Measurements from ENCODE around the gene ALOX12B.
A peak's percentile ranks its signal among the peaks of the same experiment; 100 is the strongest.
"Not testable (repeated sequence)": the region's sequence is repeated elsewhere in the genome, so short reads cannot be mapped to it uniquely, and the experiment has no call there.

Gene ALOX12B

GRCh38 chr17:8081876-8082275 lies 5.6 kb downstream of the ALOX12B start:
- no peak for DNase-seq

GRCh38 chr17:8080799-8081219 lies 6.7 kb downstream of the ALOX12B start:
- no peak for DNase-seq

GRCh38 chr17:8080208-8080798 lies 7.2 kb downstream of the ALOX12B start:
- DNase-seq, result no peak

GRCh38 chr17:8079291-8080207 lies 8.0 kb downstream of the ALOX12B start:
- DNase-seq, result peak; percentile 36 to 83 (median 81)

GRCh38 chr17:8077939-8078338 lies 9.6 kb downstream of the ALOX12B start:
- not testable (repeated sequence) for DNase-seq

GRCh38 chr17:8076502-8077266 lies 10.8 kb downstream of the ALOX12B start:
- no peak for DNase-seq

- no peak for DNase-seq
Observed at GRCh38 chr17:8075574-8076342, 11.8 kb downstream of the ALOX12B start.

- no peak for DNase-seq
Observed at GRCh38 chr17:8075081-8075480, 12.4 kb downstream of the ALOX12B start.

- no peak for DNase-seq
Observed at GRCh38 chr17:8074554-8074953, 13.0 kb downstream of the ALOX12B start.

- DNase-seq, result peak; percentile 16 to 64 (median 39)
Observed at GRCh38 chr17:8073627-8074484, 13.7 kb downstream of the ALOX12B start.

- DNase-seq, result peak in 2 of 3 experiments; percentile 35 to 47
Observed at GRCh38 chr17:8072729-8073461, 14.6 kb downstream of the ALOX12B start.

- DNase-seq, result peak in 2 of 3 experiments; percentile 35 to 47
Observed at GRCh38 chr17:8072341-8072728, 15.2 kb downstream of the ALOX12B start.

- DNase-seq, result no peak
Observed at GRCh38 chr17:8071496-8071895, 16.0 kb downstream of the ALOX12B start.

- DNase-seq, result no peak
Observed at GRCh38 chr17:8069587-8069860, 18.0 kb downstream of the ALOX12B start.

- no peak for DNase-seq
Observed at GRCh38 chr17:8068736-8069586, 18.6 kb downstream of the ALOX12B start.

- no peak for DNase-seq
Observed at GRCh38 chr17:8067806-8068205, 19.7 kb downstream of the ALOX12B start.

- DNase-seq, result no peak
Observed at GRCh38 chr17:8066841-8067775, 20.4 kb downstream of the ALOX12B start.

- DNase-seq, result no peak
Observed at GRCh38 chr17:8064561-8065019, 22.9 kb downstream of the ALOX12B start.
